GM18909 (cell line): Measurements from ENCODE around the gene TRIM28.

Experiments used
- ATAC-seq: cut with Tn5 transposase; IDR thresholded peaks from one replicate; pipeline ENCODE4 v1.9.1; 2021; ENCODE audit warnings: mild to moderate bottlenecking; ENCODE audit not compliant: unreplicated experiment, poor library complexity

TRIM28 gene

GRCh38 chr19:58547323-58548312 is 3.8 kb downstream of the TRIM28 start:
- no peak for ATAC-seq

- no peak for ATAC-seq
Observed at GRCh38 chr19:58548859-58549663, 5.2 kb downstream of the TRIM28 start.

GRCh38 chr19:58549664-58550361 is 5.9 kb downstream of the TRIM28 start:
- no peak for ATAC-seq

GRCh38 chr19:58550362-58551122 is 6.7 kb downstream of the TRIM28 start:
- ATAC-seq = no peak

GRCh38 chr19:58551123-58551497 is 7.2 kb downstream of the TRIM28 start:
- no peak for ATAC-seq

- no peak for ATAC-seq
Observed at GRCh38 chr19:58551577-58552471, 8.0 kb downstream of the TRIM28 start.

- ATAC-seq = no peak
Observed at GRCh38 chr19:58552655-58553054, 8.8 kb downstream of the TRIM28 start.

- no peak for ATAC-seq
Observed at GRCh38 chr19:58553799-58554493, 10.1 kb downstream of the TRIM28 start.

GRCh38 chr19:58554494-58555368 is 10.9 kb downstream of the TRIM28 start, which contains the start of gene CHMP2A:
Gene CHMP2A, minus strand, starts transcription at chr19:58555105. Its CDS starts 893 bp downstream, at chr19:58554212.
- peak; percentile 33 for ATAC-seq

GRCh38 chr19:58555369-58555885 is 11.6 kb downstream of the TRIM28 start:
- no peak for ATAC-seq

GRCh38 chr19:58555920-58556621 is 12.2 kb downstream of the TRIM28 start:
- no peak for ATAC-seq

- no peak for ATAC-seq
Observed at GRCh38 chr19:58556622-58557220, 12.9 kb downstream of the TRIM28 start.

- no peak for ATAC-seq
Observed at GRCh38 chr19:58557221-58558065, 13.6 kb downstream of the TRIM28 start.

GRCh38 chr19:58558066-58558622 is 14.3 kb downstream of the TRIM28 start, which contains the start of gene UBE2M:
Gene UBE2M, minus strand, starts transcription at chr19:58558611. Its CDS starts 230 bp downstream, at chr19:58558381.
- ATAC-seq = peak; percentile 0
